ENCODE data around the gene EPN2. TPM values are rescaled to one million over a fixed set of nuclear protein-coding genes. Genes with fewer than 3 reads are reported as not detected.

Gene EPN2
- total RNA-seq, 1 donor from 2014 or later: 74.5 TPM

GRCh38 chr17:19296786-19297778 lies 59.9 kb downstream of the EPN2 start:
- peaks cover 6% of the 10 kb centered on the region for H3K36me3 Mint-ChIP-seq (ENCODE audit: low read depth, unreplicated experiment)
- no peak for TF ChIP-seq CTCF (IDR thresholded peaks at IDR 0.05; ENCODE audit: unreplicated experiment)
- no peaks in the 10 kb centered on the region for H3K9me3 Mint-ChIP-seq (ENCODE audit: unreplicated experiment)
- no peaks in the 10 kb centered on the region for H3K27me3 Mint-ChIP-seq (ENCODE audit: unreplicated experiment)
- H3K27ac Mint-ChIP-seq (ENCODE audit: unreplicated experiment): no peak overlapping the region
- no peak overlapping the region for H3K4me3 Mint-ChIP-seq (ENCODE audit: unreplicated experiment)
- peaks cover 15% of the 10 kb centered on the region for H3K4me1 Mint-ChIP-seq (ENCODE audit: unreplicated experiment)
- DNase-seq (ENCODE audit: low spot score): no peak

GRCh38 chr17:19298569-19299213 lies 61.5 kb downstream of the EPN2 start:
- peaks cover 6% of the 10 kb centered on the region for H3K36me3 Mint-ChIP-seq (ENCODE audit: low read depth, unreplicated experiment)
- peaks cover 10% of the 10 kb centered on the region for H3K27me3 Mint-ChIP-seq (ENCODE audit: unreplicated experiment)
- TF ChIP-seq CTCF (IDR thresholded peaks at IDR 0.05; ENCODE audit: unreplicated experiment): no peak

GRCh38 chr17:19299214-19299747 lies 62.1 kb downstream of the EPN2 start:
- Mint-ChIP-seq H3K9me3 (ENCODE audit: unreplicated experiment) (no peaks in the 10 kb centered on the region), H3K4me1 (ENCODE audit: unreplicated experiment) (peaks cover 33% of the 10 kb centered on the region), H3K27me3 (ENCODE audit: unreplicated experiment) (peaks cover 10% of the 10 kb centered on the region), H3K4me3 (ENCODE audit: unreplicated experiment) (no peak overlapping the region), H3K36me3 (ENCODE audit: low read depth, unreplicated experiment) (peaks cover 6% of the 10 kb centered on the region), H3K27ac (ENCODE audit: unreplicated experiment) (no peak overlapping the region)
- no peak for TF ChIP-seq CTCF (IDR thresholded peaks at IDR 0.05; ENCODE audit: unreplicated experiment)
- no peak for DNase-seq (ENCODE audit: low spot score)

More at GRCh38 chr17:19298569-19299213, 61.5 kb downstream of the EPN2 start:
- no peak overlapping the region for H3K27ac Mint-ChIP-seq (ENCODE audit: unreplicated experiment)
- no peaks in the 10 kb centered on the region for H3K9me3 Mint-ChIP-seq (ENCODE audit: unreplicated experiment)
- H3K4me3 Mint-ChIP-seq (ENCODE audit: unreplicated experiment): no peak overlapping the region
- DNase-seq (ENCODE audit: low spot score): no peak
- H3K4me1 Mint-ChIP-seq (ENCODE audit: unreplicated experiment): peaks cover 27% of the 10 kb centered on the region

GRCh38 chr17:19299866-19300265 lies 62.7 kb downstream of the EPN2 start:
- no peak overlapping the region for H3K27ac Mint-ChIP-seq (ENCODE audit: unreplicated experiment)
- H3K27me3 Mint-ChIP-seq (ENCODE audit: unreplicated experiment): peaks cover 10% of the 10 kb centered on the region
- no peak overlapping the region for H3K4me3 Mint-ChIP-seq (ENCODE audit: unreplicated experiment)
- H3K36me3 Mint-ChIP-seq (ENCODE audit: low read depth, unreplicated experiment): peaks cover 6% of the 10 kb centered on the region
- no peak for DNase-seq (ENCODE audit: low spot score)
- no peak for TF ChIP-seq CTCF (IDR thresholded peaks at IDR 0.05; ENCODE audit: unreplicated experiment)
- H3K4me1 Mint-ChIP-seq (ENCODE audit: unreplicated experiment): peaks cover 35% of the 10 kb centered on the region
- no peaks in the 10 kb centered on the region for H3K9me3 Mint-ChIP-seq (ENCODE audit: unreplicated experiment)
